GM11168 (cell line): ENCODE data around the gene KRTAP19-1.
"Not testable (repeated sequence)": the region's sequence is repeated elsewhere in the genome, so short reads cannot be mapped to it uniquely, and the experiment has no call there.

Experiments
- in situ Hi-C: fragments of 300-500 bp; cut with MboI; formaldehyde crosslinking; loops from one replicate; pipeline ENCODE4 v1.12.0; 2022; ENCODE audit warnings: low sequenced_read_pairs; ENCODE audit not compliant: unreplicated experiment

The KRTAP19-1 gene

GRCh38 chr21:30480145-30480544 is at the start of gene KRTAP19-1:
Gene KRTAP19-1, minus strand, starts transcription at chr21:30480367. Its CDS starts 50 bp downstream, at chr21:30480317.
- in situ Hi-C loops: no loop called here

DNA sequence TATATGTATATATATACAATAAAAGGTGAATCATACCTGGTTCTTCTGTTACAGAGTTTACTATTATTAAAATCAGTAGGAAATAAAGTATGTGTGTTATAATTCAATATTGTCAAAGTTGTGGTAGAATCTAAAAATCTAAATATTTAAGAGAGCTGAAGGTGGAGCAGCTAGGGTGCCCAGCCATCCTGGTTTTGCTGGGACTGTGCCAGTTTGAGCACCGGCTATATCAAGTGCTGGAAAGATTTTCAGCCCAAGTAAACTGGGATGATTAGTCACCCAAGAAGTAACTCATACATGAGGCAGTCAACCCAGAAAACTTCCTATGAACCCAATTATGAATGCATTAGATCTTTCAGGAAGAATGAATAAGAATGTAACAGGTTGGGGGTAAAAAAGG is 38.7 kb upstream of the KRTAP19-1 start:
- in situ Hi-C loops: no loop called here

- in situ Hi-C loops: no loop called here
These were observed 35.5 kb upstream of the KRTAP19-1 start for GRCh38 chr21:30515681-30516080.

GRCh38 chr21:30505621-30506205 is 25.5 kb upstream of the KRTAP19-1 start:
- in situ Hi-C loops: not testable (repeated sequence)

DNA sequence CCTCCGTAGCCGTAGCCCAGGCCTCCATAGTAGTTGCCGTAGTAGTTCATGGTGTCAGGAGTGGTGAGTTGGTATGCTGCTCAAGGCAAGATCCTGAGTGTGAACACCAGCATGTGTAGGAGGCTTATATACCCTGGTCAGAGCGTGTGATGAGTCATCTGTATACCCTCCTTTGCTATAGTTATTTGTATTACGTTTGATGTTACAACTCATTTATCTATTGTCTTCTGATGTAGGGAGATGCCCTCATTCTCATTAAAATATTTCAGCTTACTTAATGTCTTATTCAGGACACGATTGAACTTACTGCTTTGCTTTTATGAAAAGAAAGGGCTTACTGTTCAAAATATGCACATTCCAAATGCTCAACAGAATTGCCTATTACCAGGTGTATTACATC is 21.9 kb upstream of the KRTAP19-1 start, which contains the start of gene KRTAP19-5:
KRTAP19-5 (minus strand) TSS at position 101 of the 400 bp plus-strand sequence; CDS start at position 50, 51 bp downstream.
- in situ Hi-C loops: no loop called here

DNA sequence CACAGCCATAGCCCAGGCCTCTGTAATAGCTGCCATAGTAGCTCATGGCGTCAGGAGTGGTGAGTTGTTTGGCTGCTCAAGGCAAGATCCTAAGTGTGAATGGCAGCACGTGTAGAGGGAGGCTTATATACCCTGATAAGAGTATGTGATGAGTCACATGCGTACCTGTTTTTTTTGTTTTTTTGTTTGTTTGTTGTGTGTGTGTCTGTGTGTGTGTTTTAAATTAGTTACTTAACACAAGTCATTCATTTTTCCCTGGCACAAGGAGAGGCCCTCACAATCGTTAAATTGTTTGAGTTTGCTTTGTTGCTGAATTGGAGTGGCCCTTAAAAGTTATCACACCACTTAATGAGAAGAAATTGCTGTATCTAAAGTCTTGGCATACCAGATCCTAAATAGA is 16.9 kb upstream of the KRTAP19-1 start, which contains the start of gene KRTAP19-4:
KRTAP19-4 (minus strand) TSS at position 101 of the 400 bp plus-strand sequence; CDS start at position 46, 55 bp downstream.
- in situ Hi-C loops: no loop called here

GRCh38 chr21:30491963-30492428 is 11.8 kb upstream of the KRTAP19-1 start, which contains the start of gene KRTAP19-3:
Gene KRTAP19-3, minus strand, starts transcription at chr21:30492013. Its CDS starts 56 bp downstream, at chr21:30491957.
- in situ Hi-C loops: no loop called here

DNA sequence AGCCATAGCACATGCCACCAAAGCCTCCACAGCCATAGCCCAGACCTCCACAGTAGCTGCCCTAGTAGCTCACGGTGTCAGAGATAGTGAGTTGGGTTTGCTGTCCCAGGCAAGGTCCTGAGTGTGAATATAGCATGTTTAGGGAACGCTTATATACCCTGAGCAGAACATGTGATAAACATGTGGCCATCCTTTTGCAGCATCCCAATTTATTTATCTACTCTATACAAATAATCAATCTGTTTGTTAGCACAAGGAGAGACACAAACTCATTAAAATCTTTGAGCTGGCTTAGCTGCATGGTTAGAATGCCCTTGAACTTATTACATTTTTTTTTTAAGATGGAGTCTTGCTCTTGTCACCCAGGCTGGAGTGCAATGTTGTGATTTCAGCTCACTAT is 7.2 kb upstream of the KRTAP19-1 start, which contains the start of gene KRTAP19-2:
KRTAP19-2 (minus strand) TSS at position 101 of the 400 bp plus-strand sequence; CDS start at position 13, 88 bp downstream.
- in situ Hi-C loops: no loop called here

- in situ Hi-C loops: no loop called here
These were observed 6.0 kb upstream of the KRTAP19-1 start for GRCh38 chr21:30486180-30486579.

GRCh38 chr21:30482130-30482529 is 2.0 kb upstream of the KRTAP19-1 start:
- in situ Hi-C loops: no loop called here

GRCh38 chr21:30479259-30479658 is 908 bp downstream of the KRTAP19-1 start:
- in situ Hi-C loops: no loop called here

- in situ Hi-C loops: no loop called here
These were observed 2.2 kb downstream of the KRTAP19-1 start for GRCh38 chr21:30478004-30478403.

GRCh38 chr21:30468900-30469714 is 11.1 kb downstream of the KRTAP19-1 start:
- in situ Hi-C loops: no loop called here

GRCh38 chr21:30463713-30464112 is 16.5 kb downstream of the KRTAP19-1 start:
- in situ Hi-C loops: no loop called here

DNA sequence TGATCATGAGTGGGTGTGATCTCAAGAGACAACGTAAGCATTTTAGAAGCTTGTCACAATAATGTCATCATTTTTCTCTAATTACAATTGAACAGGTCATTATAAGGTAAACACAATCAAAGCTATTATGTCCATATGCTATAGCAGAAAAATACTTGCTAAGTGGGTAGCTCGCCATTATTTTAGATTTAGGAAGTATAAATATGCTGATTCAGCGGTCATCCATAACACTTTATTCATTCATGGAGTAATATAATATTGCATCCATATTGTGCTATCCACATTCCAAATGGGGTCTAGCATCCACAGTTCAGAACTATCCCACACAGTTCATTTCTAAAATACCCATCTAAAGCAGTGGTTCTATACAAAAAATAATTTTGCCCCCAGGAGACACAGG is 31.7 kb downstream of the KRTAP19-1 start:
- in situ Hi-C loops: no loop called here

DNA sequence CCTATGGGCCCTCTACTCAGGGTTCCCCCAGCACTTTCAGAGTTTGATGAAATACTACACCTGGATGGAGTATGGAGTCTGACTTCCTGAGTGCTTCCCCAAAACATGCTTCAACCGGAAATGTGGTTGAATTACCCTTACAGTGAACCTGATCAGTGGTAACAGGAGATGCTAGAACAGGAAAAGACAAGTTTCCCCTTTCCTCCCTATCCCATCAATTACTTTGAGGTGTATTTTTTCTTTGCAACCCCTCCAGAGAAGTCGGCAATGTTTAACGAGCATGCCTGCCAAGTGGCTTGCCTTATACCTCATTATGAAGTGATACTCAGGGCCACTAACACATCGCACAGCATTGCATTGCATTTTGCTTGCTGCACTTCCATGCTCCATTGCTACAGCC is 33.1 kb downstream of the KRTAP19-1 start:
- in situ Hi-C loops: no loop called here

DNA sequence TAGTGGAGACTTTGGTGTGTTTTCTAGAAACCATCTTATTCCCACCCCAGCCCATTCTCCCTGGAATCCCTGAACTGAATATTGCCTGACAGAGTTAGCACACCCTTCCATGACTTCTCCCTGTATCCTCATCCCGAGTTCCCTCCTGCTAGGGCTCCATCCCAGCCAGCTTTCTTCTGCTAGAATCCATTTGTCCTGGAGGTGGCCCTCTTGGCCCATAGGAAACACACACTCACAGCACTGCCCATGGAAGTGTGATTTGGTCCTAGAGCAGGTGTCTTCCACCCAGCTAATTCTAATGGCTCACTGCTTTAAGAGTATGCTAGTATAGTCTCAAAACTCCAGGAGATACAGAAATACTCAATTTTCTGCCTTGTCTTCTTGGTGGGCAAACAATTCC is 36.0 kb downstream of the KRTAP19-1 start:
- in situ Hi-C loops: no loop called here

- in situ Hi-C loops: no loop called here
These were observed 36.9 kb downstream of the KRTAP19-1 start for GRCh38 chr21:30443226-30443625.

- in situ Hi-C loops: no loop called here
These were observed 40.2 kb downstream of the KRTAP19-1 start, which contains the start of gene KRTAP15-1 for GRCh38 chr21:30439975-30440374. Gene KRTAP15-1, plus strand, starts transcription at chr21:30440275. Its CDS starts 53 bp downstream, at chr21:30440328.

DNA sequence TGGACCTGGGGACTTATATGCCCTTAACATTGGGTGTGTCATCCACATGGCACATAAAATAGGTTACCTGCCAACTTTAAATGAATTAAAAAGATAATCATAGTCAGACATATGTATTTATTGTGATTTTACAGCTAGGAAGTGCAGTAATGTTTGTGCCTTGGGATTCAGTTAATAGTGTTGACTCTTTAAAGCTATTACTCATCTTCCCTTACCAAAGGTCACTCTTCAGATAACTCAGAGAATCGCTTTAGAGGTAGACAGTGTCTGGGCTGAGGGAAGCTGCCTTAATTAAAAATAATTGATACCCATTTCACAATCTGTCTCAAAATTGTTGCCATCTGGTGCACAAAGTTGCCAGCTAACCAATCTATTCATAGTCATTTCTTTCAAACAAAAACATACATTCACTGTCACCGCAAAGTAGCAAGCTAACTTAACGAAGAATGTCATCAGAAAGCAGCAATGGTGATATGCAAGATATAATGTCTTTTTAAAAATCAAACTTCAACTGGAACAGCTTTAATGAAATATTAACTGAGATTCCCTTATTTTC is 43.1 kb downstream of the KRTAP19-1 start:
- in situ Hi-C loops: no loop called here
